MM.1S (cell line): ENCODE results near the gene INSC.

ENCODE experiments used
- DNase-seq: peaks from one replicate; pipeline ENCODE4 v3.0.0-alpha.2; 2015
- H2AFZ ChIP-seq: fragments of 300-600 bp; sonication (generic); 2 replicates; pipeline ENCODE4 v1.6.0; 2016; ENCODE audit warnings: antibody characterized with exemption, low read length
- H3F3A ChIP-seq: fragments of 300-600 bp; sonication (generic); 2 replicates; pipeline ENCODE4 v1.6.1; 2016; ENCODE audit warnings: mild to moderate bottlenecking, antibody characterized with exemption, low read length, moderate library complexity, mixed read lengths; ENCODE audit not compliant: insufficient read depth
- H3K27ac ChIP-seq: fragments of 300-600 bp; sonication (generic); 2 replicates; pipeline ENCODE4 v1.5.1; 2016; ENCODE audit warnings: mild to moderate bottlenecking, low read length
- H3K27me3 ChIP-seq: fragments of 300-600 bp; sonication (generic); replicated peaks from 2 replicates; pipeline ENCODE4 v1.6.0; 2016; ENCODE audit warnings: low read length; ENCODE audit not compliant: insufficient read depth
- H3K36me3 ChIP-seq: fragments of 300-600 bp; sonication (generic); replicated peaks from 2 replicates; pipeline ENCODE4 v1.6.1; 2016; ENCODE audit warnings: mild to moderate bottlenecking, low read length, mixed read lengths; ENCODE audit not compliant: insufficient read depth
- H3K4me1 ChIP-seq: fragments of 300-600 bp; sonication (generic); 2 replicates; pipeline ENCODE4 v1.6.1; 2016; ENCODE audit warnings: low read length, mixed read lengths
- H3K4me2 ChIP-seq: fragments of 300-600 bp; sonication (generic); 2 replicates; pipeline ENCODE4 v1.6.0; 2016; ENCODE audit warnings: low read depth, low read length
- H3K4me3 ChIP-seq: fragments of 300-600 bp; sonication (generic); 2 replicates; pipeline ENCODE4 v1.5.1; 2016; ENCODE audit warnings: low read length, mixed read lengths
- H3K79me2 ChIP-seq: fragments of 300-600 bp; sonication (generic); 2 replicates; pipeline ENCODE4 v1.6.1; 2016; ENCODE audit warnings: mixed run types, low read length, mixed read lengths
- H3K9ac ChIP-seq: fragments of 300-600 bp; sonication (generic); 2 replicates; pipeline ENCODE4 v1.6.1; 2016; ENCODE audit warnings: low read length, mixed read lengths
- H3K9me2 ChIP-seq: fragments of 300-600 bp; sonication (generic); replicated peaks from 2 replicates; pipeline ENCODE4 v1.6.1; 2016; ENCODE audit warnings: mild to moderate bottlenecking, low read length, mixed read lengths; ENCODE audit not compliant: insufficient read depth
- H3K9me3 ChIP-seq: fragments of 300-600 bp; sonication (generic); replicated peaks from 2 replicates; pipeline ENCODE4 v1.6.1; 2016; ENCODE audit warnings: mild to moderate bottlenecking, low read length, mixed read lengths; ENCODE audit not compliant: insufficient read depth
- H4K20me1 ChIP-seq: fragments of 300-600 bp; sonication (generic); 2 replicates; pipeline ENCODE4 v1.6.1; 2016; ENCODE audit warnings: mild to moderate bottlenecking, low read length, moderate library complexity, mixed read lengths; ENCODE audit not compliant: insufficient read depth
- EZH2 ChIP-seq: fragments of 300-600 bp; sonication (generic); optimal IDR thresholded peaks from 2 replicates; pipeline ENCODE3; 2017; ENCODE audit warnings: low read depth, mild to moderate bottlenecking, antibody characterized with exemption, low read length, mixed read lengths
- EZH2phosphoT487 ChIP-seq: fragments of 300-600 bp; sonication (generic); IDR thresholded peaks from 2 replicates; pipeline ENCODE4 v1.6.1; 2018; ENCODE audit warnings: antibody characterized with exemption, low read length
- TF ChIP-seq, protein P1 (sequence below): fragments of 300-600 bp; sonication (generic); IDR thresholded peaks from 2 replicates; pipeline ENCODE4 v1.5.1; 2016; ENCODE audit warnings: antibody characterized with exemption, low read length, mixed read lengths

INSC gene

GRCh38 chr11:15291885-15292284, 177.2 kb downstream of the INSC start:
- Histone ChIP-seq H3K9me3 (no peaks in the 10 kb centered on the region), H3K4me1 (no peaks in the 10 kb centered on the region), H4K20me1 (no peaks in the 10 kb centered on the region), H3K9ac (no peak overlapping the region), H3K4me2 (no peak overlapping the region), H3K9me2 (no peaks in the 10 kb centered on the region), H3K36me3 (no peaks in the 10 kb centered on the region), H2AFZ (no peak overlapping the region), H3K27ac (no peak overlapping the region), H3K4me3 (no peak overlapping the region), H3K79me2 (no peaks in the 10 kb centered on the region), H3K27me3 (no peaks in the 10 kb centered on the region), H3F3A (no peaks in the 10 kb centered on the region)
- no peak for DNase-seq
- no peak for TF ChIP-seq EZH2phosphoT487
- TF ChIP-seq EZH2: no peak
- TF ChIP-seq, protein P1, sequence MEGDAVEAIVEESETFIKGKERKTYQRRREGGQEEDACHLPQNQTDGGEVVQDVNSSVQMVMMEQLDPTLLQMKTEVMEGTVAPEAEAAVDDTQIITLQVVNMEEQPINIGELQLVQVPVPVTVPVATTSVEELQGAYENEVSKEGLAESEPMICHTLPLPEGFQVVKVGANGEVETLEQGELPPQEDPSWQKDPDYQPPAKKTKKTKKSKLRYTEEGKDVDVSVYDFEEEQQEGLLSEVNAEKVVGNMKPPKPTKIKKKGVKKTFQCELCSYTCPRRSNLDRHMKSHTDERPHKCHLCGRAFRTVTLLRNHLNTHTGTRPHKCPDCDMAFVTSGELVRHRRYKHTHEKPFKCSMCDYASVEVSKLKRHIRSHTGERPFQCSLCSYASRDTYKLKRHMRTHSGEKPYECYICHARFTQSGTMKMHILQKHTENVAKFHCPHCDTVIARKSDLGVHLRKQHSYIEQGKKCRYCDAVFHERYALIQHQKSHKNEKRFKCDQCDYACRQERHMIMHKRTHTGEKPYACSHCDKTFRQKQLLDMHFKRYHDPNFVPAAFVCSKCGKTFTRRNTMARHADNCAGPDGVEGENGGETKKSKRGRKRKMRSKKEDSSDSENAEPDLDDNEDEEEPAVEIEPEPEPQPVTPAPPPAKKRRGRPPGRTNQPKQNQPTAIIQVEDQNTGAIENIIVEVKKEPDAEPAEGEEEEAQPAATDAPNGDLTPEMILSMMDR: no peak

GRCh38 chr11:15293975-15294620, 179.4 kb downstream of the INSC start:
- H3K9me2 ChIP-seq: no peaks in the 10 kb centered on the region
- TF ChIP-seq EZH2 (no peak), EZH2phosphoT487 (no peak)
- TF ChIP-seq, protein P1: no peak
- no peak for DNase-seq
- H3K79me2 ChIP-seq: no peaks in the 10 kb centered on the region
- H3K9me3 ChIP-seq: no peaks in the 10 kb centered on the region
- H3K4me3 ChIP-seq: no peak overlapping the region
- H3K36me3 ChIP-seq: no peaks in the 10 kb centered on the region
- no peak overlapping the region for H3K9ac ChIP-seq
- no peaks in the 10 kb centered on the region for H4K20me1 ChIP-seq
- H3K27me3 ChIP-seq: no peaks in the 10 kb centered on the region
- no peak overlapping the region for H3K27ac ChIP-seq
- no peaks in the 10 kb centered on the region for H3F3A ChIP-seq
- no peaks in the 10 kb centered on the region for H3K4me1 ChIP-seq
- H3K4me2 ChIP-seq: no peak overlapping the region
- H2AFZ ChIP-seq: no peak overlapping the region

DNA sequence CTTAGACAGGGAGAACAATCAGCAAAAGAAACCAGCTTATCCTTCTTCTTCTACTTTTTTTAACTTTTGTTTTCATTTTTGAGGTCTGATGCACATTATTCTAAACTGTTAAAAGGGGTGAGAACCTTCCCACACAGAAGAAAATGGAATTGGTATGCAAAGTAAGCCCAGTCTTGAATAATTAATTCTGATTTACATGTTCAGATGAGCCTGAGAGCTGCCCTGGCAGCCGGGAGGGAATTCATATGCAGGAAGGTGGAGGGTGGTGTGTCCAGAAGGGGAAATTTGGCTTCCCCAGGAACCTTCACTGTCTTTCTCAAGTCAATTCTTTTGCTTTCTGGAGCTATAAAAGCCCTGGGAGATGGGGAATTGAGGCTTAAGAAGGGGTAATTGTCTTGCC, 181.0 kb downstream of the INSC start:
- no peak overlapping the region for H2AFZ ChIP-seq
- no peaks in the 10 kb centered on the region for H3K9me2 ChIP-seq
- no peak overlapping the region for H3K4me3 ChIP-seq
- H3K79me2 ChIP-seq: no peaks in the 10 kb centered on the region
- no peaks in the 10 kb centered on the region for H3K9me3 ChIP-seq
- H3F3A ChIP-seq: no peaks in the 10 kb centered on the region
- no peak overlapping the region for H3K4me2 ChIP-seq
- no peak overlapping the region for H3K27ac ChIP-seq
- no peaks in the 10 kb centered on the region for H3K36me3 ChIP-seq
- no peaks in the 10 kb centered on the region for H4K20me1 ChIP-seq
- no peaks in the 10 kb centered on the region for H3K4me1 ChIP-seq
- no peak overlapping the region for H3K9ac ChIP-seq
- TF ChIP-seq EZH2phosphoT487: no peak
- no peak for DNase-seq
- no peaks in the 10 kb centered on the region for H3K27me3 ChIP-seq
